Measurements from ENCODE around the gene TRIM67.

The TRIM67 gene

GRCh38 chr1:231183639-231184590 is 22.1 kb downstream of the TRIM67 start:
- no peak for DNase-seq (ENCODE audit: low spot score)

GRCh38 chr1:231184891-231185290 is 23.0 kb downstream of the TRIM67 start:
- no peak for DNase-seq (ENCODE audit: low spot score)

- no peak for DNase-seq (ENCODE audit: low spot score)
These were observed 23.5 kb downstream of the TRIM67 start for GRCh38 chr1:231185391-231185790.

GRCh38 chr1:231186356-231187115 is 24.7 kb downstream of the TRIM67 start:
- no peak for DNase-seq (ENCODE audit: low spot score)

GRCh38 chr1:231187571-231187970 is 25.7 kb downstream of the TRIM67 start:
- no peak for DNase-seq (ENCODE audit: low spot score)

- no peak for DNase-seq (ENCODE audit: low spot score)
These were observed 26.2 kb downstream of the TRIM67 start for GRCh38 chr1:231188072-231188471.

GRCh38 chr1:231188768-231189167 is 26.9 kb downstream of the TRIM67 start:
- DNase-seq (ENCODE audit: low spot score) = no peak

DNA sequence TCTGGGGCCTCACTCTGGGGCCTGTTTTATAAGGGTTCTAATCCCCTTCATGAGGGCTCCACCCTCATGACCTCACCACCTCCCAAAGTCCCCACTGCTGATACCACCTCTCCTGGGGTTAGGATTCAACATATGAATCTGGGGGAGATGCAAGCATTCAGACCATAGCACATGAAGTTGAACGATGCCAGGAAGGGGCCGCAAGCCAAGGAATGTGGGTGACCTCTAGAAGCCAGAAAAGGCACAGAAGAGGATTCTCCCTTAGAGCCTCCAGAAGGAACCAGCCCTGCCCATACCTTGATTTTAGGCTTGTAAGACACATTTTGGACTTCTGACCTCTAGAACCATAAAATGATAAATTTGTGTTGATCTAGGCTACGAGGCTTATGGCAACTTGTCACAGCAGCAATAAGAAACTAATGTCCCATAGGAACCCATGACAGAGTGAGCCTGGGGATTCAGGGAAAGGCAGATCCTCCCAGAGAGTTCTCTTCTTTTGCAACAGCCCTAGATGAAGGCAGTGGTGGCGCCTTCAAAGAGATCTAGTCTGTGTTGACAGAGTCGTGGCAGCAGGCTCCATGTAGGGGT is 27.9 kb downstream of the TRIM67 start:
- DNase-seq (ENCODE audit: low spot score) = no peak

DNA sequence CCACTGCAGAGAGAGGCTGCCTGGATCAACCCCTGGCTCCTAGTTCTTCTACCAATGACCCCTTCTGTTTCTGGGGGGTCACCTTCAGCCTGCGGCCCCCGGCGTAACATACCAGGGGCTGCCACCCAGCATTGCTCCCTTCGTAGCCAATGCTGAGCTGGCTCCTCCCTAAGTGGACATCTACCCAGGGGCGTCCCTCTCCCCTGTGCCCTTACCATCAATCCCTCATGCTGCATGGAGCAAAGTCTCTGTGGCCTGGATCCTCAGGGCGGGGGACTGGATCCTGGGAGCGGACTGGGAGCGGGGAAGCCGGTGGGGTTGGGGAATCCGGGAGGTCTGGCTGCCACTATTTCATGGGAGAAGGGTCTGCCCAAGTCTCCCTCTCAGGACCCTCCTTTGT is 28.6 kb downstream of the TRIM67 start:
- DNase-seq (ENCODE audit: low spot score) = no peak

GRCh38 chr1:231192620-231193163 is 30.8 kb downstream of the TRIM67 start:
- no peak for DNase-seq (ENCODE audit: low spot score)

DNA sequence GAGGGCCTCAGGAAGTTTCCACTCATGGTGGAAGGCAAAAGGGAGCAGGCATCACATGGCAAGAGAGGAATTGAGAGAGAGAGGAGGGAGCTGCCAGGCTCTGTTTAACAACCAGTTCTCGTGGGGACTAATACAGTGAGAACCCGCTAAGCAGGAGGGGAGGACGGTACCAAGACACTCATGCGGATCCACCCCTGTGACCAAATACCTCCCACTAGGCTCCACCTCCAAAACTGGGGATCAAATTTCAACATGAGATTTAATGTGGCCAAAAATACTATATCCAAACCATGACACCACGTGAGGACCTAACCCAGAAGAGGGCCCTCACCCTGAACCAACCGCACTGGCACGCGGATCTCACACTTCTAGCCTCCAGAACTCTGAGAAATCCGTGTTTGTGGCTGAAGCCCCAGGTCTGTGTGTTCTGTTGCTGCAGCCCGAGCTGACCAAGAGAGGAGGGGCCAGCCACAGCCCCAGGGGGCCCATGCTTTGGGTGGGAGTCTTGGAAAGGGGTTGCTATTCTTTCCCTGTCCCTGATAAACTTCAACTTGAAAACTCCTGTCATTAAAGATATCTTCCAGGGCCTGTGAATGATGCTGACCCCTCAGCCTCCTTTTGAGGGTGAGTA is 32.0 kb downstream of the TRIM67 start:
- no peak for DNase-seq (ENCODE audit: low spot score)

GRCh38 chr1:231194476-231194842 is 32.6 kb downstream of the TRIM67 start:
- no peak for DNase-seq (ENCODE audit: low spot score)

GRCh38 chr1:231194843-231195516 is 33.1 kb downstream of the TRIM67 start:
- no peak for DNase-seq (ENCODE audit: low spot score)

GRCh38 chr1:231196307-231196706 is 34.4 kb downstream of the TRIM67 start:
- no peak for DNase-seq (ENCODE audit: low spot score)

- no peak for DNase-seq (ENCODE audit: low spot score)
These were observed 34.9 kb downstream of the TRIM67 start for GRCh38 chr1:231196728-231197127.

DNA sequence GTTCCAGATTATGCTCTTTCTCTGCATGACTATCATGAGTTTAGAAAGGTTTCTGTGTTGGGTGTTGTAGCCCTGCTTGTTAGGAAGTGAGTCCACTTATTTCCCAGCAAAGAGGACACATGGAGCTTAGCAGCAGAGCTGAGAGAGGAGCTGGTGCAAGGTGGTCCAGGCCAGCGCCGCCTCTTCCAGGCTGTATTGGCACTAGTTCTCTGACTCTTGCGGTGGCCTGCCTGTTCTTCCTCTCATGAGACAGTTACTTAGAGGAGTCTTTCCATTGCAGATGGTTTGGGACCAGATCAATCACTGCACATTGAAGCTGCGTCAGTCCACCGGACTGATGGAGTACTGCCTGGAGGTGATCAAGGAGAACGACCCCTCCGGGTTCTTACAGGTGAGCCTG is 38.0 kb downstream of the TRIM67 start:
- DNase-seq (ENCODE audit: low spot score) = no peak

GRCh38 chr1:231200388-231201031 is 38.7 kb downstream of the TRIM67 start:
- DNase-seq (ENCODE audit: low spot score) = no peak

GRCh38 chr1:231201375-231201978 is 39.6 kb downstream of the TRIM67 start:
- DNase-seq (ENCODE audit: low spot score) = no peak

DNA sequence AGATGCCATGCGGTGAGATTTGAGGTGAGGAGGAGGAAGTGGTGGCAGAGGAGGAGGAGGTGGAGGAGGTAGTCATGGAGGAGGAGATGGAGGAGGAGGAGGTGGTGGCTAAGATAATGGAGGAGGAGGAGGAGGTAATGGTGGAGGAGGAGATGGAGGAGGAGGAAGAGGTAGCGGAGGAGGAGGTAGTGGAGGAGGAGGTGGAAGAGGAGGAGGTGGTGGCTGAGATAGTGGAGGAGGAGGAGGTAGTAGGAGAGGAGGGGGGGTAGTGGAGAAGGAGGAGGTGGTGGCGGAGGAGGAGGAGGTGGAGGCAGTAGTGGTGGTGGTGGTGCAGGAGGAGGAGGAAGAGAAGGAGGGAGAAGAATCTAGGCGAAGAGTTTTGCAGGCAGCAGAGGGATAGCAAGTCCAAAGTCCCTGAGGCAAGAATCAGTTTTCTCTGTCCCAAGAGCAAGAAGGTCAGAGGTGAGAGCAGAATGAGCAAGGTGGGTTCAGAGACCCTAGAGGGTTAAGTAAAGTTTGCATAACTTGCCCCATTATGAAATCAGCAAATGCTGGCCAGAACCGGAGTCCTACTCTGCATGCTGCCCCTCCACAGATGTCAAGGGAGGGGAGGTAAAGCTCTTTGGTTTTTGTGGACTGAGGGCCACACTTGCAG is 40.2 kb downstream of the TRIM67 start:
- no peak for DNase-seq (ENCODE audit: low spot score)

Data from germinal center (tissue), 1 donor.